Common myeloid progenitor, CD34-positive (primary cell): Measurements from ENCODE around the gene PREB.

ENCODE experiments used
- CTCF ChIA-PET: fragments of 350-600 bp; sonication (Branson Sonifier 250); formaldehyde crosslinking; loops from one replicate; lab custom pipeline; 2021; ENCODE audit warnings: antibody characterized with exemption; lab: Charles Lee
- POLR2A ChIA-PET: fragments of 350-600 bp; sonication (Branson Sonifier 250); formaldehyde crosslinking; loops from one replicate; lab custom pipeline; 2021; ENCODE audit warnings: antibody characterized with exemption; lab: Charles Lee
- DNase-seq, 3 donors: peaks; one replicate each; pipeline versions ENCODE4 v3.0.0 to v3.0.0-alpha.2; 2013
- H3K27ac ChIP-seq, 2 experiments: 1 replicate in 1 of 2; 2 replicates in 1 of 2; pipeline ENCODE4 v1.7.0; 2013; ENCODE audit warnings: inconsistent platforms in 2 of 2, low read length in 2 of 2, mild to moderate bottlenecking in 2 of 2, low read depth in 1 of 2, moderate library complexity in 1 of 2; ENCODE audit not compliant: severe bottlenecking in 2 of 2, insufficient read depth in 1 of 2, poor library complexity in 1 of 2
- H3K27me3 ChIP-seq, 5 experiments: replicated peaks in 2 of 5; 1 replicate in 3 of 5; 2 replicates in 2 of 5; pipeline versions ENCODE4 v1.6.1 to v1.7.0; 2013; ENCODE audit warnings: low read length in 4 of 5, mild to moderate bottlenecking in 2 of 5, moderate library complexity in 2 of 5, inconsistent platforms in 1 of 5; ENCODE audit not compliant: insufficient read depth in 5 of 5, control insufficient read depth in 4 of 5
- H3K36me3 ChIP-seq, 4 experiments: 1 replicate in 2 of 4; 2 replicates in 2 of 4; pipeline versions ENCODE4 v1.6.1 to v1.7.0; 2013; ENCODE audit warnings: low read length in 3 of 4, control low read depth in 1 of 4, mild to moderate bottlenecking in 1 of 4; ENCODE audit not compliant: control insufficient read depth in 4 of 4, insufficient read depth in 4 of 4
- H3K4me1 ChIP-seq, 4 experiments: 1 replicate in 3 of 4; 2 replicates in 1 of 4; pipeline versions ENCODE4 v1.6.1 to v1.7.1; 2013; ENCODE audit warnings: low read length in 3 of 4, mild to moderate bottlenecking in 3 of 4, control low read depth in 1 of 4, inconsistent platforms in 1 of 4, moderate library complexity in 1 of 4; ENCODE audit not compliant: control insufficient read depth in 4 of 4, insufficient read depth in 4 of 4; ENCODE audit errors: control extremely low read depth in 1 of 4
- H3K4me3 ChIP-seq, 7 experiments: 1 replicate in 4 of 7; 2 replicates in 3 of 7; pipeline versions ENCODE4 v1.5.1 to v1.7.0; 2013; ENCODE audit warnings: mild to moderate bottlenecking in 7 of 7, low read length in 6 of 7, moderate library complexity in 6 of 7, inconsistent platforms in 2 of 7, low read depth in 2 of 7, control low read depth in 1 of 7; ENCODE audit not compliant: insufficient read depth in 4 of 7, control insufficient read depth in 1 of 7; ENCODE audit errors: extremely low read depth in 1 of 7
- H3K9me3 ChIP-seq, 5 experiments: 1 replicate in 4 of 5; 2 replicates in 1 of 5; pipeline versions ENCODE4 v1.6.1 to v1.7.1; 2013; ENCODE audit warnings: low read length in 4 of 5, mild to moderate bottlenecking in 2 of 5, inconsistent platforms in 1 of 5, low read depth in 1 of 5, moderate library complexity in 1 of 5; ENCODE audit not compliant: control insufficient read depth in 4 of 5, insufficient read depth in 2 of 5; ENCODE audit errors: control extremely low read depth in 1 of 5
- WGBS: methylation state at CpG from one replicate; pipeline ENCODE4 v1.1.5; 2013; ENCODE audit not compliant: insufficient coverage; 5-methylcytosine and 5-hydroxymethylcytosine counted together

The PREB gene

GRCh38 chr2:27164960-27165763 lies 30.7 kb upstream of the PREB start:
- Histone ChIP-seq H3K9me3 (no peaks in the 10 kb centered on the region), H3K27ac (no peak overlapping the region), H3K4me1 (peaks cover 0 to 3% (median 1%) of the 10 kb centered on the region in 4 experiments), H3K4me3 (no peak overlapping the region), H3K27me3 (no peaks in the 10 kb centered on the region), H3K36me3 (no peaks in the 10 kb centered on the region)
- 98% methylated on average over 7 of the region's 8 CpGs for WGBS
- no peak for DNase-seq
- ChIA-PET CTCF (interaction anchor here (0.8 to 2.9 kb wide), 6 partner anchors 10 to 69 kb away, joined by 3 to 8 read pairs (median 4); no protein-coding TSS in a partner anchor), POLR2A (no interaction called here)

- no peak overlapping the region for H3K4me3 ChIP-seq
- no peaks in the 10 kb centered on the region for H3K9me3 ChIP-seq
- no peak overlapping the region for H3K27ac ChIP-seq
- H3K36me3 ChIP-seq: no peaks in the 10 kb centered on the region
- H3K4me1 ChIP-seq: no peaks in the 10 kb centered on the region
- WGBS: 92% methylated on average over 14 of the region's 15 CpGs
- POLR2A ChIA-PET: no interaction called here
- H3K27me3 ChIP-seq: no peaks in the 10 kb centered on the region
- CTCF ChIA-PET: interaction anchor here (0.8 to 1.4 kb wide), 4 partner anchors 8 to 38 kb away, joined by 3 to 7 read pairs (median 4); no protein-coding TSS in a partner anchor
- DNase-seq: no peak
Measured at GRCh38 chr2:27162151-27163121, 28.0 kb upstream of the PREB start.

- no peaks in the 10 kb centered on the region for H3K4me1 ChIP-seq
- no peaks in the 10 kb centered on the region for H3K9me3 ChIP-seq
- no peak overlapping the region for H3K4me3 ChIP-seq
- no peaks in the 10 kb centered on the region for H3K36me3 ChIP-seq
- H3K27me3 ChIP-seq: no peaks in the 10 kb centered on the region
- DNase-seq: no peak
- ChIA-PET POLR2A (no interaction called here), CTCF (interaction anchor here (1.3 to 2.4 kb wide), 3 partner anchors 9 to 19 kb away, joined by 3 to 7 read pairs (median 5); no protein-coding TSS in a partner anchor)
- no peak overlapping the region for H3K27ac ChIP-seq
- 100% methylated on average over 5 of the region's 9 CpGs for WGBS
Measured at GRCh38 chr2:27160191-27160590, 25.8 kb upstream of the PREB start.

GRCh38 chr2:27159271-27159670 lies 24.8 kb upstream of the PREB start:
- no peak for DNase-seq
- Histone ChIP-seq H3K27me3 (no peaks in the 10 kb centered on the region), H3K27ac (no peak overlapping the region), H3K4me1 (no peaks in the 10 kb centered on the region), H3K9me3 (no peaks in the 10 kb centered on the region), H3K36me3 (no peaks in the 10 kb centered on the region), H3K4me3 (no peak overlapping the region)
- POLR2A ChIA-PET: no interaction called here
- 93% methylated on average over 5 of the region's 6 CpGs for WGBS
- CTCF ChIA-PET: interaction anchor here (1.3 to 2.6 kb wide), 4 partner anchors 8 to 20 kb away, joined by 3 to 11 read pairs (median 5); no protein-coding TSS in a partner anchor

GRCh38 chr2:27158468-27158867 lies 24.0 kb upstream of the PREB start:
- no peaks in the 10 kb centered on the region for H3K9me3 ChIP-seq
- no peak overlapping the region for H3K27ac ChIP-seq
- no peaks in the 10 kb centered on the region for H3K4me1 ChIP-seq
- no peaks in the 10 kb centered on the region for H3K36me3 ChIP-seq
- H3K27me3 ChIP-seq: no peaks in the 10 kb centered on the region
- 92% methylated on average over 5 of the region's 6 CpGs for WGBS
- CTCF ChIA-PET: interaction anchor here (1.0 to 2.6 kb wide), 4 partner anchors 7 to 43 kb away, joined by 3 to 11 read pairs (median 6); no protein-coding TSS in a partner anchor
- POLR2A ChIA-PET: no interaction called here
- no peak for DNase-seq
- H3K4me3 ChIP-seq: no peak overlapping the region

- Histone ChIP-seq H3K36me3 (no peaks in the 10 kb centered on the region), H3K4me3 (no peak overlapping the region), H3K9me3 (no peaks in the 10 kb centered on the region), H3K4me1 (no peaks in the 10 kb centered on the region), H3K27me3 (peaks cover 0 to 2% (median 0%) of the 10 kb centered on the region in 5 experiments), H3K27ac (no peak overlapping the region)
- WGBS: 90% methylated on average over 8 of the region's 9 CpGs
- ChIA-PET POLR2A (interaction anchor here (0.6 to 1.0 kb wide), 2 partner anchors 9 to 39 kb away, joined by 3 read pairs; no protein-coding TSS in a partner anchor), CTCF (interaction anchor here (1.7 kb wide), 1 partner anchor 10 kb away, joined by 4 read pairs; no protein-coding TSS in a partner anchor)
- DNase-seq: no peak
Measured at GRCh38 chr2:27155069-27155520, 20.7 kb upstream of the PREB start.
